Neuronal stem cell (in vitro differentiated cells): ENCODE data around the gene FAM3A.

ENCODE experiments used
- DNase-seq: peaks from one replicate; pipeline ENCODE4 v3.0.0-alpha.2; 2013; ENCODE audit warnings: low spot score
- H2AFZ ChIP-seq: one replicate; pipeline ENCODE4 v1.6.1; 2013; ENCODE audit warnings: mild to moderate bottlenecking, low read length, inconsistent platforms
- H2AK5ac ChIP-seq: 2 replicates; pipeline ENCODE4 v1.6.1; 2013; ENCODE audit warnings: low read depth, mild to moderate bottlenecking, inconsistent platforms, low read length, moderate library complexity, mixed read lengths
- H2BK120ac ChIP-seq: 2 replicates; pipeline ENCODE4 v1.6.1; 2013; ENCODE audit warnings: low read depth, mild to moderate bottlenecking, inconsistent platforms, low read length, moderate library complexity, mixed read lengths
- H2BK12ac ChIP-seq: one replicate; pipeline ENCODE4 v1.6.1; 2013; ENCODE audit warnings: low read length, inconsistent platforms
- H2BK15ac ChIP-seq: 2 replicates; pipeline ENCODE4 v1.6.1; 2013; ENCODE audit warnings: mild to moderate bottlenecking, low read length, inconsistent platforms, mixed read lengths
- H2BK5ac ChIP-seq: one replicate; pipeline ENCODE4 v1.6.1; 2013; ENCODE audit warnings: inconsistent platforms, mild to moderate bottlenecking, low read length, moderate library complexity
- H3K14ac ChIP-seq: one replicate; pipeline ENCODE4 v1.6.1; 2013; ENCODE audit warnings: low read length, inconsistent platforms
- H3K18ac ChIP-seq: 2 replicates; pipeline ENCODE4 v1.6.1; 2013; ENCODE audit warnings: low read length, inconsistent platforms
- H3K23ac ChIP-seq: 2 replicates; pipeline ENCODE4 v1.6.1; 2013; ENCODE audit warnings: low read depth, mild to moderate bottlenecking, mixed read lengths, low read length, inconsistent platforms; ENCODE audit not compliant: poor library complexity
- H3K27ac ChIP-seq: replicated peaks from 3 replicates; pipeline ENCODE4 v1.5.1; 2013; ENCODE audit warnings: low read length, inconsistent platforms
- H3K27me3 ChIP-seq, 3 experiments: 2 replicates each; pipeline ENCODE4 v1.6.1; 2013; ENCODE audit warnings: low read length in 3 of 3, mild to moderate bottlenecking in 2 of 3, inconsistent platforms in 1 of 3, low read depth in 1 of 3, mixed read lengths in 1 of 3, moderate library complexity in 1 of 3; ENCODE audit not compliant: control insufficient read depth in 3 of 3, insufficient read depth in 3 of 3
- H3K36me3 ChIP-seq, 2 donors: replicated peaks in 1 of 2; 2 replicates each; pipeline ENCODE4 v1.6.1; 2013; ENCODE audit warnings: low read length in 2 of 2; ENCODE audit not compliant: control insufficient read depth in 2 of 2, insufficient read depth in 2 of 2
- H3K4ac ChIP-seq: 2 replicates; pipeline ENCODE4 v1.6.1; 2013; ENCODE audit warnings: inconsistent platforms, mild to moderate bottlenecking, low read length, moderate library complexity
- H3K4me1 ChIP-seq, 2 donors: 1 replicate in 1 of 2; 2 replicates in 1 of 2; pipeline ENCODE4 v1.6.1; 2013; ENCODE audit warnings: low read length in 2 of 2, low read depth in 1 of 2; ENCODE audit not compliant: control insufficient read depth in 2 of 2, insufficient read depth in 1 of 2
- H3K4me2 ChIP-seq: one replicate; pipeline ENCODE4 v1.6.1; 2013; ENCODE audit warnings: mild to moderate bottlenecking, low read length, inconsistent platforms; ENCODE audit not compliant: insufficient read depth, poor library complexity, severe bottlenecking
- H3K4me3 ChIP-seq, 2 donors: 2 replicates each; pipeline ENCODE4 v1.5.1; 2013; ENCODE audit warnings: low read length in 2 of 2, mild to moderate bottlenecking in 2 of 2, inconsistent platforms in 1 of 2, moderate library complexity in 1 of 2
- H3K79me1 ChIP-seq: one replicate; pipeline ENCODE4 v1.6.1; 2013; ENCODE audit warnings: low read depth, mild to moderate bottlenecking, inconsistent platforms, low read length, moderate library complexity
- H3K9ac ChIP-seq: one replicate; pipeline ENCODE4 v1.6.1; 2013; ENCODE audit warnings: mild to moderate bottlenecking, low read depth, low read length, inconsistent platforms; ENCODE audit not compliant: poor library complexity
- H3K9me3 ChIP-seq, 2 donors: replicated peaks in 1 of 2; 2 replicates each; pipeline versions ENCODE3 to v1.6.1; 2013; ENCODE audit warnings: low read length in 2 of 2, mild to moderate bottlenecking in 2 of 2, inconsistent platforms in 1 of 2, low read depth in 1 of 2, mixed read lengths in 1 of 2, moderate library complexity in 1 of 2; ENCODE audit not compliant: control insufficient read depth in 2 of 2, insufficient read depth in 1 of 2
- H4K8ac ChIP-seq: one replicate; pipeline ENCODE4 v1.6.1; 2013; ENCODE audit warnings: low read depth, mild to moderate bottlenecking, inconsistent platforms, low read length, moderate library complexity
- H4K91ac ChIP-seq: one replicate; pipeline ENCODE4 v1.6.1; 2013; ENCODE audit warnings: low read length, low read depth, mild to moderate bottlenecking, inconsistent platforms; ENCODE audit not compliant: poor library complexity
- WGBS, 2 donors: extraction: QIAGEN DNeasy Blood & Tissue Kit; methylation state at CpG; one replicate each; pipeline ENCODE4 v1.1.7; 2013; ENCODE audit warnings: missing lambda C conversion rate in 2 of 2, mixed read lengths in 1 of 2; ENCODE audit not compliant: insufficient read length in 2 of 2, insufficient replicate concordance in 1 of 2; ENCODE audit errors: extremely low coverage in 2 of 2; 5-methylcytosine and 5-hydroxymethylcytosine counted together

The FAM3A gene

GRCh38 chrX:154488336-154489075 lies 27.5 kb downstream of the FAM3A start:
- no peak for DNase-seq

GRCh38 chrX:154487518-154488290 lies 28.3 kb downstream of the FAM3A start:
- Histone ChIP-seq H3K9me3 (no peaks in the 10 kb centered on the region), H3K4me3 (no peak overlapping the region), H2BK15ac (no peak overlapping the region), H3K4ac (no peak overlapping the region), H3K4me2 (no peak overlapping the region), H3K18ac (no peak overlapping the region), H2AK5ac (no peak overlapping the region), H2AFZ (no peak overlapping the region), H4K8ac (no peak overlapping the region), H3K14ac (no peak overlapping the region), H2BK5ac (no peak overlapping the region), H3K9ac (no peak overlapping the region), H3K79me1 (peaks cover 7% of the 10 kb centered on the region), H2BK120ac (no peak overlapping the region), H3K36me3 (peaks cover 3 to 8% of the 10 kb centered on the region in 2 donors), H4K91ac (no peak overlapping the region), H3K27me3 (peaks cover 0 to 4% (median 0%) of the 10 kb centered on the region in 3 experiments), H3K27ac (no peak overlapping the region), H2BK12ac (no peak overlapping the region), H3K23ac (no peak overlapping the region), H3K4me1 (peaks cover 0 to 4% of the 10 kb centered on the region in 2 donors)
- DNase-seq = no peak
- no CpG with 5 or more reads among the region's 28 CpGs for WGBS, 2 donors

More at GRCh38 chrX:154488336-154489075, 27.5 kb downstream of the FAM3A start:
- Histone ChIP-seq H3K9me3 (no peaks in the 10 kb centered on the region), H3K18ac (no peak overlapping the region), H3K4me1 (peaks cover 0 to 4% of the 10 kb centered on the region in 2 donors), H3K4me3 (no peak overlapping the region), H3K23ac (no peak overlapping the region), H2AFZ (no peak overlapping the region), H4K8ac (no peak overlapping the region), H4K91ac (no peak overlapping the region), H2AK5ac (no peak overlapping the region), H2BK5ac (no peak overlapping the region), H3K36me3 (peaks cover 3 to 8% of the 10 kb centered on the region in 2 donors), H3K4ac (no peak overlapping the region), H3K27me3 (no peaks in the 10 kb centered on the region), H2BK12ac (no peak overlapping the region), H3K14ac (no peak overlapping the region), H3K27ac (no peak overlapping the region), H2BK15ac (no peak overlapping the region), H3K79me1 (peaks cover 7% of the 10 kb centered on the region), H3K4me2 (no peak overlapping the region), H2BK120ac (no peak overlapping the region), H3K9ac (no peak overlapping the region)
- no CpG with 5 or more reads among the region's 20 CpGs for WGBS, 2 donors

- Histone ChIP-seq H3K4me2 (peak within 1 kb of the TSS; percentile 77), H3K4me3 (peak within 1 kb of the TSS; percentile 12 to 92), H2BK5ac (no peak within 1 kb of the TSS), H2BK120ac (no peak within 1 kb of the TSS), H3K9ac (peak within 1 kb of the TSS; percentile 81), H4K8ac (no peak within 1 kb of the TSS), H4K91ac (no peak within 1 kb of the TSS), H3K4me1 (peaks cover 0 to 4% of the 10 kb centered on the region in 2 donors), H2AK5ac (peak within 1 kb of the TSS; percentile 46), H3K27me3 (peaks cover 0 to 10% (median 0%) of the 10 kb centered on the region in 3 experiments), H3K9me3 (no peaks in the 10 kb centered on the region), H3K36me3 (peaks cover 3 to 8% of the 10 kb centered on the region in 2 donors), H3K79me1 (peaks cover 7% of the 10 kb centered on the region), H2BK15ac (no peak within 1 kb of the TSS), H3K27ac (no peak within 1 kb of the TSS), H3K18ac (peak within 1 kb of the TSS; percentile 90), H2BK12ac (no peak within 1 kb of the TSS), H3K23ac (peak within 1 kb of the TSS; percentile 55), H3K14ac (no peak within 1 kb of the TSS), H2AFZ (no peak within 1 kb of the TSS), H3K4ac (no peak within 1 kb of the TSS)
- WGBS, 2 donors = no CpG with 5 or more reads among the region's 95 CpGs
- peak; percentile 21 for DNase-seq
Measured at GRCh38 chrX:154486396-154487207, 29.4 kb downstream of the FAM3A start, which contains the start of gene UBL4A. Gene UBL4A, minus strand, starts transcription at chrX:154486615. Its CDS starts 31 bp downstream, at chrX:154486584.
